Upper lobe of left lung (tissue), 4 donors: ENCODE data around the gene OSCAR.

Source experiments
- CTCF ChIP-seq, 6 experiments: fragments of 450-650 bp in 4 of 6; fragments of 200-600 bp in 2 of 6; sonication (generic) in 2 of 6; IDR thresholded peaks; one replicate each; pipeline ENCODE4 v1.5.1; 2016 to 2019; ENCODE audit warnings: antibody characterized with exemption in 6 of 6
- EP300 ChIP-seq, 4 donors: sonication (generic); formaldehyde crosslinking; IDR thresholded peaks; one replicate each; pipeline ENCODE4 v1.5.1; 2017; ENCODE audit warnings: antibody characterized with exemption in 4 of 4, control low read depth in 2 of 4
- POLR2A ChIP-seq, 4 donors: fragments of 450-650 bp; IDR thresholded peaks; one replicate each; pipeline ENCODE4 v1.5.1; 2016 to 2017; ENCODE audit warnings: antibody characterized with exemption in 4 of 4, mild to moderate bottlenecking in 2 of 4
- POLR2AphosphoS5 ChIP-seq, 2 donors: sonication (generic); formaldehyde crosslinking; IDR thresholded peaks; one replicate each; pipeline ENCODE4 v1.5.1; 2017; ENCODE audit warnings: antibody characterized with exemption in 2 of 2

GRCh38 chr19:54141356-54141755 is 40.8 kb upstream of the OSCAR start:
- TF ChIP-seq POLR2AphosphoS5 (IDR thresholded peaks at IDR 0.05) (no peak), CTCF (IDR thresholded peaks at IDR 0.05) (no peak), POLR2A (IDR thresholded peaks at IDR 0.05) (no peak), EP300 (IDR thresholded peaks at IDR 0.05) (no peak)
